Activated CD8-positive, alpha-beta T cell treated with anti-CD3 and anti-CD28 coated beads for 36 hours (primary cell): Measurements from ENCODE around the gene DLG2. TPM values are rescaled to one million over a fixed set of nuclear protein-coding genes. Genes with fewer than 3 reads are reported as not detected.

Experiments
- ATAC-seq: fragments of 200-7000 bp; cut with Tn5 transposase; one replicate; pipeline ENCODE4 v1.10.0; 2021; ENCODE audit warnings: mild to moderate bottlenecking, moderate library complexity
- CTCF ChIA-PET: fragments of 350-600 bp; sonication (Branson Sonifier 250); formaldehyde crosslinking; loops from one replicate; lab custom pipeline; 2021; ENCODE audit warnings: antibody characterized with exemption; lab: Charles Lee
- POLR2A ChIA-PET: fragments of 350-600 bp; sonication (Branson Sonifier 250); formaldehyde crosslinking; loops from one replicate; lab custom pipeline; 2021; ENCODE audit warnings: antibody characterized with exemption; lab: Charles Lee
- DNase-seq: peaks from one replicate; pipeline ENCODE4 v3.0.0-alpha.2; 2020
- H3K27ac Mint-ChIP-seq: one replicate; pipeline ENCODE4 v1.8.0; 2021; ENCODE audit warnings: mild to moderate bottlenecking, mixed read lengths
- H3K27me3 Mint-ChIP-seq: one replicate; pipeline ENCODE4 v1.8.0; 2021; ENCODE audit warnings: mixed read lengths
- H3K36me3 Mint-ChIP-seq: one replicate; pipeline ENCODE4 v1.8.0; 2021; ENCODE audit warnings: low read depth, mixed read lengths
- H3K4me1 Mint-ChIP-seq: one replicate; pipeline ENCODE4 v1.8.0; 2021; ENCODE audit warnings: low read depth, mixed read lengths
- H3K4me3 Mint-ChIP-seq: one replicate; pipeline ENCODE4 v1.8.0; 2021; ENCODE audit warnings: mild to moderate bottlenecking, moderate library complexity, mixed read lengths
- H3K9me3 Mint-ChIP-seq: one replicate; pipeline ENCODE4 v1.8.0; 2021; ENCODE audit warnings: mixed read lengths
- CTCF ChIP-seq: fragments of 200-600 bp; IDR thresholded peaks from one replicate; pipeline ENCODE4 v1.8.0; 2022; ENCODE audit warnings: antibody characterized with exemption, mild to moderate bottlenecking
- intact Hi-C: fragments of 100-400 bp; cut with micrococcal nuclease; formaldehyde crosslinking; loops from one replicate; pipeline ENCODE4 v1.10.0; 2022
- total RNA-seq, 2 experiments: library from RNA; stranded (reverse); gene quantifications; one replicate each; pipeline ENCODE4 v1.2.3, GENCODE V29; 2021

Gene DLG2
- total RNA-seq, 2 experiments from 2014 or later = 2.2 to 2.6 TPM

GRCh38 chr11:83723999-83724398 lies 1903.1 kb downstream of the DLG2 start:
- H3K36me3 Mint-ChIP-seq = no peaks in the 10 kb centered on the region
- no peaks in the 10 kb centered on the region for H3K9me3 Mint-ChIP-seq
- ChIA-PET CTCF (interaction anchor here (0.8 to 2.7 kb wide), 4 partner anchors 8 to 854 kb away, joined by 3 to 13 read pairs (median 4); no protein-coding TSS in a partner anchor), POLR2A (no interaction called here)
- H3K27ac Mint-ChIP-seq = no peak overlapping the region
- no peak for TF ChIP-seq CTCF
- H3K4me1 Mint-ChIP-seq = peaks cover 4% of the 10 kb centered on the region
- no peak for ATAC-seq
- DNase-seq = peak; percentile 47
- H3K27me3 Mint-ChIP-seq = peaks cover 17% of the 10 kb centered on the region
- H3K4me3 Mint-ChIP-seq = peak overlapping the region; percentile 24
- intact Hi-C loops = loop anchor here (10.0 kb wide), 1 partner anchor 429 kb away; no protein-coding TSS in a partner anchor

- TF ChIP-seq CTCF = no peak
- ATAC-seq (no peak), DNase-seq (no peak)
- Mint-ChIP-seq H3K4me1 (peaks cover 4% of the 10 kb centered on the region), H3K4me3 (no peak overlapping the region), H3K9me3 (no peaks in the 10 kb centered on the region), H3K27ac (no peak overlapping the region), H3K36me3 (no peaks in the 10 kb centered on the region), H3K27me3 (peaks cover 14% of the 10 kb centered on the region)
- ChIA-PET CTCF (interaction anchor here (2.7 kb wide), 1 partner anchor 430 kb away, joined by 13 read pairs; no protein-coding TSS in a partner anchor), POLR2A (no interaction called here)
- intact Hi-C loops = loop anchor here (10.0 kb wide), 1 partner anchor 428 kb away; no protein-coding TSS in a partner anchor
Observed at GRCh38 chr11:83722392-83723119, 1904.6 kb downstream of the DLG2 start.

- H3K4me1 Mint-ChIP-seq = peaks cover 4% of the 10 kb centered on the region
- CTCF ChIA-PET = no interaction called here
- no peak for TF ChIP-seq CTCF
- DNase-seq = no peak
- no peak for ATAC-seq
- no peak overlapping the region for H3K4me3 Mint-ChIP-seq
- H3K9me3 Mint-ChIP-seq = no peaks in the 10 kb centered on the region
- no peak overlapping the region for H3K27ac Mint-ChIP-seq
- H3K36me3 Mint-ChIP-seq = no peaks in the 10 kb centered on the region
- POLR2A ChIA-PET = no interaction called here
- intact Hi-C loops = loop anchor here (10.0 kb wide), 1 partner anchor 426 kb away; no protein-coding TSS in a partner anchor
- peaks cover 13% of the 10 kb centered on the region for H3K27me3 Mint-ChIP-seq
Observed at GRCh38 chr11:83721263-83721662, 1905.9 kb downstream of the DLG2 start.

GRCh38 chr11:83720675-83721074 lies 1906.5 kb downstream of the DLG2 start:
- no peaks in the 10 kb centered on the region for H3K9me3 Mint-ChIP-seq
- H3K36me3 Mint-ChIP-seq = no peaks in the 10 kb centered on the region
- no peak for TF ChIP-seq CTCF
- intact Hi-C loops = loop anchor here (10.0 kb wide), 1 partner anchor 426 kb away; no protein-coding TSS in a partner anchor
- peaks cover 4% of the 10 kb centered on the region for H3K4me1 Mint-ChIP-seq
- ATAC-seq (no peak), DNase-seq (no peak)
- ChIA-PET CTCF (no interaction called here), POLR2A (no interaction called here)
- H3K27ac Mint-ChIP-seq = no peak overlapping the region
- no peak overlapping the region for H3K4me3 Mint-ChIP-seq
- peaks cover 12% of the 10 kb centered on the region for H3K27me3 Mint-ChIP-seq

GRCh38 chr11:83717537-83717936 lies 1909.6 kb downstream of the DLG2 start:
- intact Hi-C loops = no loop called here
- TF ChIP-seq CTCF = no peak
- Mint-ChIP-seq H3K36me3 (no peaks in the 10 kb centered on the region), H3K27ac (no peak overlapping the region), H3K4me3 (no peak overlapping the region), H3K4me1 (no peaks in the 10 kb centered on the region), H3K27me3 (peaks cover 2% of the 10 kb centered on the region), H3K9me3 (no peaks in the 10 kb centered on the region)
- ChIA-PET CTCF (no interaction called here), POLR2A (no interaction called here)
- no peak for DNase-seq
- ATAC-seq = no peak
